Measurements from ENCODE around the gene OASL. TPM values are rescaled to one million over a fixed set of nuclear protein-coding genes. Genes with fewer than 3 reads are reported as not detected.

OASL gene
- total and polyA plus RNA-seq, 9 of the 15 experiments (the other 6 are each of a cell fraction or from before 2014, with no cell fraction given), result 0.14 TPM; not detected in 8

GRCh38 chr12:120971299-120972180 is 67.5 kb downstream of the OASL start (continued):
- TF ChIP-seq REST (IDR thresholded peaks at IDR 0.05; ENCODE audit: borderline replicate concordance) (peak; percentile 86), REST (CRISPR knock-in tag; IDR thresholded peaks at IDR 0.05; ENCODE audit: low read depth) (no peak), BRD9 (IDR thresholded peaks at IDR 0.05; ENCODE audit: low read depth, partially characterized antibody) (no peak), ZNF695 (CRISPR knock-in tag; IDR thresholded peaks at IDR 0.05) (no peak), ZNF77 (CRISPR knock-in tag; IDR thresholded peaks at IDR 0.05) (no peak), RBM39 (optimal IDR thresholded peaks at IDR 0.05; ENCODE audit: low read depth, low read length) (no peak), KLF10 (CRISPR knock-in tag; IDR thresholded peaks at IDR 0.05) (no peak), ARID3A (IDR thresholded peaks at IDR 0.05; ENCODE audit: borderline replicate concordance, low read depth, low read length) (no peak), PBX2 (CRISPR knock-in tag; IDR thresholded peaks at IDR 0.05; ENCODE audit: low read depth) (no peak), PBX2 (tag; conservative IDR thresholded peaks at IDR 0.05; ENCODE audit: low read depth) (0 out of 2 replicates have a peak, but pooled peaks have one; percentile 35), HES1 (IDR thresholded peaks at IDR 0.05; ENCODE audit: low read depth) (no peak)
